Measurements from ENCODE around the gene ALOXE3.

- TF ChIP-seq CTCF (conservative IDR thresholded peaks at IDR 0.05; ENCODE audit: low read length) (no peak), EZH2phosphoT487 (IDR thresholded peaks at IDR 0.05; ENCODE audit: borderline replicate concordance) (no peak)
These were observed 30.4 kb downstream of the ALOXE3 start for GRCh38 chr17:8087952-8088230.
